Measurements from ENCODE around the gene SIX3. TPM values are rescaled to one million over a fixed set of nuclear protein-coding genes. Genes with fewer than 3 reads are reported as not detected.

Gene SIX3
- total RNA-seq, 1 donor from 2014 or later = not detected

DNA sequence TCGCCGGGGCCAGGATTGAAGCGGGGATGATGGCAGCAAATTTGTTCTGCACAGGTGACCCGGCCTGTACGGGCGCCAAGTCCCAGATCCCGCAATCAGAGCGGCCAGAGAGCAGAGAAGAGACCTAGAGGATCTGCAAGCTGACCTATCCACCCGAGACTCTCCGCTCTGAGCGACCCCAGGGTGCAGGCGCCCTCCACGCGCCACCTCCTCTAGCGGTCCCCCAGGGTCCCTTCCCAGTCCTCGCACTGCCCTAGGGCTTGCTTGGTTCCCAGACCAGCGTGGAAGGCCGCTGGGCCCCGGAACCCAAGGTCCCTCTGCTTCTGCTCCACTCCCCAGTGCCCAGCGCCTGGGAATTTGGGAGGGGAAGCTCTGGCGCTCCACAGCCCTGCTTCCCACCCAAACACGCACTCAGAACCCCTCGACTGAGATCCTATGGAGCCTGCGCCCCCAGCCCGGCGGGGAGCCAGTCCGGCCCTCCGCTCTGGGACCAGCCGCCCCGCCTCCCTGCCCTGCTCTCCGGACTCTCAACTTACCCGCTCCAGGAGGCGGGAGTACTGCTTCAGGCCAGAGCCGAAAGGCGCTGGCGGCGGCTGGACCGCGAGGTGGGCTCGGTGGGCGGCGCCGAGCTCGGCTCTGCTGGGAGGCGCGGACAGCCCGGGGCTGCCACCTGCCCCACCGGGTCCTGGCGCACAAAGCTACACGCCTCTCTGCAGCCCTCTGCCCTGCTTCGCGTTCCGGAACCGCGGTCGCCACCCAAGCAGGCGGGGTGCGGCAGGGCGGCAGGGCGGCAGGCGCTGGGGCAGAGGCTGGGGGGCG is 3.0 kb upstream of the SIX3 start:
- Mint-ChIP-seq H3K9me3 (no peaks in the 10 kb centered on the region), H3K27me3 (ENCODE audit: low read depth) (peaks cover 94% of the 10 kb centered on the region), H3K4me3 (no peak overlapping the region), H3K27ac (no peak overlapping the region), H3K36me3 (no peaks in the 10 kb centered on the region), H3K4me1 (peaks cover 29% of the 10 kb centered on the region)
- no peak for DNase-seq (ENCODE audit: low spot score in 2 of 2, unreplicated experiment in 2 of 2)
- TF ChIP-seq, protein P1, sequence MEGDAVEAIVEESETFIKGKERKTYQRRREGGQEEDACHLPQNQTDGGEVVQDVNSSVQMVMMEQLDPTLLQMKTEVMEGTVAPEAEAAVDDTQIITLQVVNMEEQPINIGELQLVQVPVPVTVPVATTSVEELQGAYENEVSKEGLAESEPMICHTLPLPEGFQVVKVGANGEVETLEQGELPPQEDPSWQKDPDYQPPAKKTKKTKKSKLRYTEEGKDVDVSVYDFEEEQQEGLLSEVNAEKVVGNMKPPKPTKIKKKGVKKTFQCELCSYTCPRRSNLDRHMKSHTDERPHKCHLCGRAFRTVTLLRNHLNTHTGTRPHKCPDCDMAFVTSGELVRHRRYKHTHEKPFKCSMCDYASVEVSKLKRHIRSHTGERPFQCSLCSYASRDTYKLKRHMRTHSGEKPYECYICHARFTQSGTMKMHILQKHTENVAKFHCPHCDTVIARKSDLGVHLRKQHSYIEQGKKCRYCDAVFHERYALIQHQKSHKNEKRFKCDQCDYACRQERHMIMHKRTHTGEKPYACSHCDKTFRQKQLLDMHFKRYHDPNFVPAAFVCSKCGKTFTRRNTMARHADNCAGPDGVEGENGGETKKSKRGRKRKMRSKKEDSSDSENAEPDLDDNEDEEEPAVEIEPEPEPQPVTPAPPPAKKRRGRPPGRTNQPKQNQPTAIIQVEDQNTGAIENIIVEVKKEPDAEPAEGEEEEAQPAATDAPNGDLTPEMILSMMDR (IDR thresholded peaks at IDR 0.05; ENCODE audit: unreplicated experiment) = no peak

DNA sequence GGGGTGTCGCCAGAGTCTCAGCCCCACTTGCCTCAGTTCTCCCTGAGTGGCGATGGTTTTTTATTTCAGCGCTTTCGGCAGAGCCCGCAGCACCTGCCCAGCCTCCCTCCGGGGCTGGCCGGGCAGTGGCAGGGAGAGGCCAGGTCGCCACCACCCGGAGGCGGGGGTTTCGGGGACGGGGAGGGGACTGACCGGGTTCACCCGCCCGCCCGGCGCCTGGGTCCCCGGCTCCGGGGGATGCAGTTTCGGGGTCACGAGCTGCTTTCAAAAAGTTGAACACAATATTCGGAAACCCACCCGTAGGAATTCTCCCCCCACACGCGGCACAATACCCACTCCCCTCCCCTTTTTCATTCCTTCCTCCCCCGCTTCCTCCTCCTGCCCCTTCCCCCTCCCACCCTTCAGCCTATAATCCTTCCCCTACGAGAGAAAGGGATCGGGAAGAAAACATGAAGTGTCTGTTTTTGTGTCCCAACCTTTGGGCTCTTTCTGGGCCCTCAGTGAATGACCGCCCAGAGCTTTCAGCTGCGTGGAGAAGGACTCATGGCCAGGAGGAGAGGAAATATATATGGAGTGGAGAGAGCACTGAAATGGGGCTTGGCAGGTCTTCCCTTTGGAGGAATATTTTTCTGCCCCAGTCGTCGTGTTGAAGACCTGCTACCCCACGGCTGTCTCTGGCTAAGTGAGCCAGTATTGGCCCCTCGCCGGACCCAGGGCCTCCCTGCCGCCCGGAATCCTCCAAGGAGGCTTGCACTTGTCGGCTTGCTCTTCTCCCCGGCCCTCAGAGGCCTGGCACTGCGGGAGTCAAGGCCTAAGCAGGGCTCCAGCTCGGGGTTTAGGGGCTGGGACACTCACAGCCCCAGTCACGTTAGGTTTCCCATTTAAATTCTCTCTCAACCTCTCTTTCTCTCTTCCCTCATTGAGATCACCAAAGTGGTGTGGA is 2.1 kb upstream of the SIX3 start:
- Mint-ChIP-seq H3K4me1 (peaks cover 31% of the 10 kb centered on the region), H3K27me3 (ENCODE audit: low read depth) (peaks cover 94% of the 10 kb centered on the region), H3K36me3 (no peaks in the 10 kb centered on the region), H3K4me3 (no peak overlapping the region), H3K9me3 (no peaks in the 10 kb centered on the region), H3K27ac (no peak overlapping the region)
- TF ChIP-seq, protein P1 (IDR thresholded peaks at IDR 0.05; ENCODE audit: unreplicated experiment) = no peak
- DNase-seq (ENCODE audit: low spot score in 2 of 2, unreplicated experiment in 2 of 2) = no peak

DNA sequence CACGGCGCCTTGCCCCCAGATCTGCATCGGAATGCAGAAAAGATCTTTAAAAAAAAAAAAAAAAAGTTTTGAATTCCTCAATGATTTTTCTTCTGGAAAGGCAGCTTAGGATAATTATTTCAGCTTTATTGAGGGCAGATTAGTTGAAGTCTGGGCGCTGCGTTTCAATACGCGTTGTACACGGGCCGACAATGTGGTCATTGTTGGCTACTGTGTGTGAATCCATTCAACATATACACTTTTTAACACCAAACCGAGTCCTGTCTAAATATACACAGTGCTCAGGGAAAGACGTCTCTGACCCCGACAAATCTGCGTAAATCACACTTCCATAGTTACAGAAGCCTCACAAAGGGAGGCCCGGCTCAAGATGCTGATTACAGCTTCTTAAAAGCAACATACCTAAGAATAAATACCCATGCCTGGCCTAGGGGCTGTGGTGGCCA is 1.4 kb upstream of the SIX3 start:
- peaks cover 30% of the 10 kb centered on the region for H3K4me1 Mint-ChIP-seq
- no peak for DNase-seq (ENCODE audit: low spot score in 2 of 2, unreplicated experiment in 2 of 2)

DNA sequence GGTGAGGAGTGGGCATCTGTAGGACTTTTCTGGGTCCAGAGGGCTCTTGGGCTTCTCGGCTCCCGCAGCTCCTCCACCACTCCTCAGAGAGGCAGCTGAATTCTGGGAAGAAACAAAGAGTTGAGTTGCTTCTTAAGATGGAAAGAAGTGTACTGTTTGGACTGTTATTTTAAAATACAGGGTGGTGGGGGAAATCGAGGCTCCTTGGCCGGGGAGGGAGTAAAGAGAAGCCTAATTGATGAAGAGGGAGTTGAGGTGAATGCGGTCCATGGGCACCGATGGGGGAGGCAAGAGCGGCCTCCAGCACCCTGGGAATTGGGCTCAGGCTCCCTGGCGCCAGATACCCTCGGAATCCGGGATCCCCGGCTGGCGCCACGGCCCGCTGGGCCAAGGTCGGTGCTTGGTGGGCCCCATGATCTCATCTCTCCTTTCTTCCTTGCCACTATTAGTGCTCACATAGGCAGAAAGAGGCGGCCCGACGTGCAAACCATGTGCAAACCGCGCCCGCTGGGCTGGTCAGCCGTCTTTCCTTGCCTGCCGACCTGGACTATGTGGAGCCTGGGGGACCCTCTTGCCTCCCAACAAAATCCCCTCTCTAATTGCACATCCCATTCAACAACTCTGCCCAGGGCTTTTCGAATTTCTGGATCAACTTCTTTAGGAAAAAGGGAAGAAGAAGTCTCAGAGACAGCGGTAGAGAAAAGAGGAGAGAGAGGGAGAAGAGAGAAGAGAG is 604 bp upstream of the SIX3 start:
- no peak overlapping the region for H3K4me3 Mint-ChIP-seq
- H3K9me3 Mint-ChIP-seq = no peaks in the 10 kb centered on the region
- peaks cover 30% of the 10 kb centered on the region for H3K4me1 Mint-ChIP-seq
- peaks cover 94% of the 10 kb centered on the region for H3K27me3 Mint-ChIP-seq (ENCODE audit: low read depth)
- no peak for DNase-seq (ENCODE audit: low spot score in 2 of 2, unreplicated experiment in 2 of 2)
- H3K36me3 Mint-ChIP-seq = no peaks in the 10 kb centered on the region
- H3K27ac Mint-ChIP-seq = no peak overlapping the region
- TF ChIP-seq, protein P1 (IDR thresholded peaks at IDR 0.05; ENCODE audit: unreplicated experiment) = no peak

More for the DNA sequence above, 1.4 kb upstream of the SIX3 start:
- Mint-ChIP-seq H3K4me3 (no peak overlapping the region), H3K27ac (no peak overlapping the region), H3K9me3 (no peaks in the 10 kb centered on the region), H3K27me3 (ENCODE audit: low read depth) (peaks cover 94% of the 10 kb centered on the region), H3K36me3 (no peaks in the 10 kb centered on the region)
- TF ChIP-seq, protein P1 (IDR thresholded peaks at IDR 0.05; ENCODE audit: unreplicated experiment) = no peak

DNA sequence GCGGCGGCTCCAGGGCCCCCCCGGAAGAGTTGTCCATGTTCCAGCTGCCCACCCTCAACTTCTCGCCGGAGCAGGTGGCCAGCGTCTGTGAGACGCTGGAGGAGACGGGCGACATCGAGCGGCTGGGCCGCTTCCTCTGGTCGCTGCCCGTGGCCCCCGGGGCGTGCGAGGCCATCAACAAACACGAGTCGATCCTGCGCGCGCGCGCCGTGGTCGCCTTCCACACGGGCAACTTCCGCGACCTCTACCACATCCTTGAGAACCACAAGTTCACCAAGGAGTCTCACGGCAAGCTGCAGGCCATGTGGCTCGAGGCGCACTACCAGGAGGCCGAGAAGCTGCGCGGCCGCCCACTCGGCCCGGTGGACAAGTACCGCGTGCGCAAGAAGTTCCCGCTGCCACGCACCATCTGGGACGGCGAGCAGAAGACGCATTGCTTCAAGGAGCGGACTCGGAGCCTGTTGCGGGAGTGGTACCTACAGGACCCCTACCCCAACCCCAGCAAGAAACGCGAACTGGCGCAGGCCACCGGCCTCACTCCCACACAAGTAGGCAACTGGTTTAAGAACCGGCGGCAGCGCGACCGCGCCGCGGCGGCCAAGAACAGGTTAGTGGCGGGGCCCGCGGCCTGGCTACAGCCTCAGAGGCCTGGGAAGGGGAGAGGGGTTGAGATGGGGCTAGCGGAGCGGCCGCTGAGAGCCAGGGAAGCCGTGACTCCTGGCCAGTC is 965 bp downstream of the SIX3 start:
- Mint-ChIP-seq H3K4me3 (peak overlapping the region; percentile 24), H3K4me1 (peaks cover 28% of the 10 kb centered on the region), H3K27ac (no peak overlapping the region), H3K27me3 (ENCODE audit: low read depth) (peaks cover 94% of the 10 kb centered on the region), H3K36me3 (no peaks in the 10 kb centered on the region), H3K9me3 (no peaks in the 10 kb centered on the region)
- TF ChIP-seq, protein P1 (IDR thresholded peaks at IDR 0.05; ENCODE audit: unreplicated experiment) = no peak
- DNase-seq (ENCODE audit: low spot score in 2 of 2, unreplicated experiment in 2 of 2) = no peak
